GM23248 (cell line): ENCODE data around the gene HLA-A. TPM values are rescaled to one million over a fixed set of nuclear protein-coding genes. Genes with fewer than 3 reads are reported as not detected.

Experiments used
- DNase-seq: peaks from one replicate; pipeline ENCODE4 v3.0.0-alpha.2; 2015
- H2AFZ ChIP-seq: fragments of 200-600 bp; sonication (generic); 2 replicates; pipeline ENCODE4 v1.6.1; 2016; ENCODE audit warnings: antibody characterized with exemption
- H3F3A ChIP-seq: fragments of 200-600 bp; sonication (generic); 2 replicates; pipeline ENCODE4 v1.6.1; 2016; ENCODE audit warnings: mild to moderate bottlenecking, antibody characterized with exemption, mixed run types; ENCODE audit not compliant: insufficient read depth
- H3K27ac ChIP-seq: fragments of 200-600 bp; sonication (generic); 2 replicates; pipeline ENCODE4 v1.5.1; 2016; ENCODE audit warnings: mild to moderate bottlenecking
- H3K27me3 ChIP-seq: fragments of 200-600 bp; sonication (generic); replicated peaks from 2 replicates; pipeline ENCODE4 v1.6.1; 2016; ENCODE audit warnings: mild to moderate bottlenecking; ENCODE audit not compliant: insufficient read depth
- H3K36me3 ChIP-seq: fragments of 200-600 bp; sonication (generic); 2 replicates; pipeline ENCODE4 v1.6.1; 2016; ENCODE audit warnings: low read depth, mild to moderate bottlenecking
- H3K4me1 ChIP-seq: fragments of 200-600 bp; sonication (generic); 2 replicates; pipeline ENCODE4 v1.6.1; 2016; ENCODE audit warnings: mild to moderate bottlenecking; ENCODE audit not compliant: insufficient read depth
- H3K4me2 ChIP-seq: fragments of 200-600 bp; sonication (generic); one replicate; pipeline ENCODE4 v1.6.1; 2016; ENCODE audit warnings: mild to moderate bottlenecking; ENCODE audit not compliant: unreplicated experiment
- H3K4me3 ChIP-seq: fragments of 200-600 bp; sonication (generic); 2 replicates; pipeline ENCODE4 v1.5.1; 2016; ENCODE audit warnings: mild to moderate bottlenecking
- H3K79me2 ChIP-seq: fragments of 200-600 bp; sonication (generic); 2 replicates; pipeline ENCODE4 v1.6.1; 2016; ENCODE audit warnings: mild to moderate bottlenecking; ENCODE audit not compliant: insufficient read depth
- H3K9ac ChIP-seq: fragments of 200-600 bp; sonication (generic); 2 replicates; pipeline ENCODE4 v1.6.1; 2016; ENCODE audit warnings: mild to moderate bottlenecking
- H3K9me2 ChIP-seq: fragments of 200-600 bp; sonication (generic); 2 replicates; pipeline ENCODE4 v1.6.1; 2016; ENCODE audit warnings: mixed run types, mild to moderate bottlenecking, moderate library complexity; ENCODE audit not compliant: insufficient read depth
- H3K9me3 ChIP-seq: fragments of 200-600 bp; sonication (generic); one replicate; pipeline ENCODE4 v1.6.1; 2017; ENCODE audit warnings: low read depth
- H4K20me1 ChIP-seq: fragments of 200-600 bp; sonication (generic); 2 replicates; pipeline ENCODE4 v1.6.0; 2016; ENCODE audit not compliant: insufficient read depth
- EZH2 ChIP-seq: fragments of 200-600 bp; sonication (generic); IDR thresholded peaks from 2 replicates; pipeline ENCODE4 v1.6.1; 2018; ENCODE audit warnings: antibody characterized with exemption, mild to moderate bottlenecking; ENCODE audit not compliant: insufficient read depth, poor library complexity, severe bottlenecking
- EZH2phosphoT487 ChIP-seq: fragments of 200-600 bp; sonication (generic); IDR thresholded peaks from 2 replicates; pipeline ENCODE4 v1.6.1; 2018; ENCODE audit warnings: antibody characterized with exemption, moderate library complexity, mild to moderate bottlenecking, low read depth; ENCODE audit not compliant: insufficient read depth
- WGBS, 2 experiments: methylation state at CpG; one replicate each; pipeline ENCODE4 v1.1.6; 2015 to 2017; ENCODE audit warnings: low lambda C conversion rate in 2 of 2, low coverage in 1 of 2; ENCODE audit errors: missing lambda C conversion rate in 2 of 2; 5-methylcytosine and 5-hydroxymethylcytosine counted together
- in situ Hi-C: fragments of 300-500 bp; cut with MboI; formaldehyde crosslinking; loops from 2 replicates; pipeline ENCODE4 v1.15.0; 2020
- polyA plus RNA-seq: library from polyadenylated mRNA; unstranded; fragments of >200 nt; fragmentation: Nextera tagmentation; extraction: Ambion mirVana; gene quantifications from 2 replicates; pipeline ENCODE4 v1.2.1, GENCODE V29; 2016
- total RNA-seq: library from RNA; depleted of rRNA; stranded (reverse); fragments of >200 nt; shearing (Covaris generic); gene quantifications from 2 replicates; pipeline ENCODE4 v1.2.3, GENCODE V29; 2014

Gene HLA-A
- total and polyA plus RNA-seq, 2 experiments from 2014 or later = 508 to 634 TPM

GRCh38 chr6:29916741-29917140 is 25.6 kb upstream of the HLA-A start:
- no peaks in the 10 kb centered on the region for H3K79me2 ChIP-seq
- H3F3A ChIP-seq = no peaks in the 10 kb centered on the region
- H3K36me3 ChIP-seq = no peaks in the 10 kb centered on the region
- WGBS, 2 experiments = 0 to 6% methylated on average over 1 of the region's 1 CpG
- no peaks in the 10 kb centered on the region for H3K9me2 ChIP-seq
- H3K27me3 ChIP-seq = no peaks in the 10 kb centered on the region; the same call in 1 of the 2 replicates
- in situ Hi-C loops = no loop called here
- no peak overlapping the region for H3K4me2 ChIP-seq
- no peak overlapping the region for H3K27ac ChIP-seq
- H3K4me1 ChIP-seq = no peaks in the 10 kb centered on the region
- DNase-seq = no peak
- no peak overlapping the region for H3K9ac ChIP-seq
- H3K9me3 ChIP-seq = no peaks in the 10 kb centered on the region
- no peaks in the 10 kb centered on the region for H4K20me1 ChIP-seq
- H3K4me3 ChIP-seq = no peak overlapping the region
- no peak overlapping the region for H2AFZ ChIP-seq
- TF ChIP-seq EZH2phosphoT487 = no peak

GRCh38 chr6:29917857-29918256 is 24.5 kb upstream of the HLA-A start:
- no peak for TF ChIP-seq EZH2phosphoT487
- no peak for TF ChIP-seq EZH2
- Histone ChIP-seq H3F3A (no peaks in the 10 kb centered on the region), H3K27me3 (no peaks in the 10 kb centered on the region; the same call in 1 of the 2 replicates), H3K4me3 (no peak overlapping the region), H3K79me2 (no peaks in the 10 kb centered on the region), H3K4me1 (no peaks in the 10 kb centered on the region), H2AFZ (no peak overlapping the region), H3K36me3 (no peaks in the 10 kb centered on the region), H3K9me2 (no peaks in the 10 kb centered on the region), H3K4me2 (no peak overlapping the region), H3K27ac (no peak overlapping the region), H3K9ac (no peak overlapping the region), H3K9me3 (no peaks in the 10 kb centered on the region), H4K20me1 (no peaks in the 10 kb centered on the region)
- DNase-seq = no peak
- in situ Hi-C loops = no loop called here
- 48 to 50% methylated on average over 2 of the region's 2 CpGs for WGBS, 2 experiments

DNA sequence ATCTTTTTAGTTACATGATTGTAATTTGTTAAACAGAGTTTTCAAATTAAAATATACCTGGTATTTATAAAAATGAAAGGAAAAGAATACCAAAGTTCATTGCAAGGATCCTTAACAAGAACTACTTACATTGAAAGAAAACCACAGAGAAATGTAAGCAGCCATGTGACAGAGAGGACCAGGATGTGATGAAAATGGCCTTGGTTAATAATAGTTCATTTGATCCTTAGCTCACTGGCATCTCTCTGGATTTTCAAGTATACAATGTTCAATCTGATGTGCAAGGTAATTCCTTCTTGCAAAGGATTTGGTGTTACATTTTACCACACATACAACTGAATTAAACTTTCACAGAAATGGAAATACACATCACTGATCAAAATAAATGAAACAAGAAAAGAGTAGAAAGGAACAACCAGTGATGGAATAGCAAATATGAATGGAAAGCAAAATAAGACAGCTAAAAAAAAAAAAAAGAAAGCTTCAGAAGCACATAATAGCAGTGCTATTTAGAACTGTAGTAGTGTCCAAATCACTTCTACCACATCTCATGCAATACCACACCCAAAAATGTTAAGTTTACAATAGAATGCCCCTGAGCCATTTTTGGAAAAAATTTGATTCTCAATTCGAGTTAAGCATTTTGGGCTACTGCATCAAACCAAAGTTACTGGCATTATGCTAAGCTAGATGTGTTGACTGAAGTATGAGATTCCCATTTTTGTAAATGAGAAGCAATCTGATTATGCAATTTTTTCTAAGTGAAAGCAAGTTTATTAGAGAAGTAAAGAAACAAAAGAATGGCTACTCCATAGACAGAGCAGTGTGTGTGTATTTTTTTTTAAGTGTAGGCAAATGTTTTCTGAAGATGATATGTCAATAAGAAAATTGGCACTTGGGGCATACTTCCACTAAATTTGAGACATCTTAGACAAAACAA is 22.6 kb upstream of the HLA-A start:
- 20 to 21% methylated on average over 1 of the region's 1 CpG for WGBS, 2 experiments
- Histone ChIP-seq H3K4me3 (no peak overlapping the region), H3K27me3 (no peaks in the 10 kb centered on the region; the same call in 1 of the 2 replicates), H3K27ac (no peak overlapping the region), H3K4me2 (no peak overlapping the region), H3K79me2 (no peaks in the 10 kb centered on the region), H3K9ac (no peak overlapping the region), H3K9me3 (no peaks in the 10 kb centered on the region), H2AFZ (no peak overlapping the region), H4K20me1 (no peaks in the 10 kb centered on the region), H3K36me3 (no peaks in the 10 kb centered on the region), H3F3A (no peaks in the 10 kb centered on the region), H3K4me1 (no peaks in the 10 kb centered on the region; the same call in 1 of the 2 replicates), H3K9me2 (no peaks in the 10 kb centered on the region)
- TF ChIP-seq EZH2phosphoT487 (no peak), EZH2 (no peak)
- in situ Hi-C loops = no loop called here
- DNase-seq = no peak

DNA sequence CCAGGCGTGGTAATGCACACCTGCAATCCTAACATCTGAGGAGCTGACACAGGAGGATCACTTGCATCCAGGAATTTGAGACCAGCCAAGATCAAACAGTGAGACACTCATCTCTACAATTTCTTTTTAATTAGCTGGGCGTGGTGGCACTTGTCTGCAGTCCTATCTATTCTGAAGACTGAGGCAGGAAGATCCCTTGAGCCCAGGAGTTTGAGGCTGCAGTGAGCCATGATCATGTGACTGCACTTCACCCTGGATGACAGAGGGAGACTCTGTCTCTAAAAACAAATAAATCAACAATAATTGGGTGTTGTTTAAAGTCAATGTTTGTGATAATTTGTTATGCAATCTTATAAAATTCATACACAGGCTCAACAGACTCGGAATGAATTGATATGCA is 18.0 kb upstream of the HLA-A start:
- no peak for DNase-seq
- Histone ChIP-seq H2AFZ (no peak overlapping the region), H3K9me2 (no peaks in the 10 kb centered on the region), H3K27ac (no peak overlapping the region), H3F3A (peaks cover 5% of the 10 kb centered on the region; the same call in 1 of the 2 replicates), H3K4me3 (no peak overlapping the region), H3K4me1 (no peaks in the 10 kb centered on the region; the same call in 1 of the 2 replicates), H3K4me2 (no peak overlapping the region), H3K9ac (no peak overlapping the region), H3K27me3 (no peaks in the 10 kb centered on the region), H3K36me3 (no peaks in the 10 kb centered on the region), H3K79me2 (no peaks in the 10 kb centered on the region), H4K20me1 (no peaks in the 10 kb centered on the region), H3K9me3 (no peaks in the 10 kb centered on the region)
- TF ChIP-seq EZH2phosphoT487 (no peak), EZH2 (no peak)
- 91 to 95% methylated on average over 3 of the region's 3 CpGs for WGBS, 2 experiments
- in situ Hi-C loops = no loop called here
